ENCODE results near the gene ADGRG6.
"Not testable (repeated sequence)": the region's sequence is repeated elsewhere in the genome, so short reads cannot be mapped to it uniquely, and the experiment has no call there.

ADGRG6 gene

GRCh38 chr6:142413111-142413510, 111.3 kb downstream of the ADGRG6 start:
- Histone ChIP-seq H3K4me1 (ENCODE audit: control insufficient read depth in 1 of 2, insufficient read depth in 2 of 2, low read length in 2 of 2) (no peaks in the 10 kb centered on the region), H3K27me3 (ENCODE audit: low read depth, low read length) (no peaks in the 10 kb centered on the region), H3K36me3 (ENCODE audit: control insufficient read depth in 1 of 2, insufficient read depth in 2 of 2, low read length in 2 of 2) (peaks cover 0 to 10% of the 10 kb centered on the region in 2 donors), H3K27ac (ENCODE audit: low read length) (no peak overlapping the region), H3K4me3 (ENCODE audit: low read depth in 1 of 2, low read length in 2 of 2) (no peak overlapping the region), H3K9me3 (ENCODE audit: control insufficient read depth in 1 of 2, low read length in 2 of 2) (no peaks in the 10 kb centered on the region)

GRCh38 chr6:142414462-142415250, 112.8 kb downstream of the ADGRG6 start:
- no peak overlapping the region for H3K27ac ChIP-seq (ENCODE audit: low read length)
- H3K9me3 ChIP-seq (ENCODE audit: control insufficient read depth in 1 of 2, low read length in 2 of 2) = no peaks in the 10 kb centered on the region
- H3K4me3 ChIP-seq (ENCODE audit: low read depth in 1 of 2, low read length in 2 of 2) = no peak overlapping the region
- H3K27me3 ChIP-seq (ENCODE audit: low read depth, low read length) = no peaks in the 10 kb centered on the region
- H3K36me3 ChIP-seq (ENCODE audit: control insufficient read depth in 1 of 2, insufficient read depth in 2 of 2, low read length in 2 of 2) = peaks cover 0 to 6% of the 10 kb centered on the region in 2 donors
- no peaks in the 10 kb centered on the region for H3K4me1 ChIP-seq (ENCODE audit: control insufficient read depth in 1 of 2, insufficient read depth in 2 of 2, low read length in 2 of 2)

GRCh38 chr6:142416179-142416578, 114.4 kb downstream of the ADGRG6 start:
- Histone ChIP-seq H3K9me3 (ENCODE audit: control insufficient read depth in 1 of 2, low read length in 2 of 2) (no peaks in the 10 kb centered on the region), H3K27ac (ENCODE audit: low read length) (no peak overlapping the region), H3K4me1 (ENCODE audit: control insufficient read depth in 1 of 2, insufficient read depth in 2 of 2, low read length in 2 of 2) (no peaks in the 10 kb centered on the region), H3K27me3 (ENCODE audit: low read depth, low read length) (no peaks in the 10 kb centered on the region), H3K4me3 (ENCODE audit: low read depth in 1 of 2, low read length in 2 of 2) (no peak overlapping the region), H3K36me3 (ENCODE audit: control insufficient read depth in 1 of 2, insufficient read depth in 2 of 2, low read length in 2 of 2) (peaks cover 0 to 11% of the 10 kb centered on the region in 2 donors)

- Histone ChIP-seq H3K4me3 (ENCODE audit: low read depth in 1 of 2, low read length in 2 of 2) (no peak overlapping the region), H3K27ac (ENCODE audit: low read length) (no peak overlapping the region), H3K9me3 (ENCODE audit: control insufficient read depth in 1 of 2, low read length in 2 of 2) (no peaks in the 10 kb centered on the region), H3K36me3 (ENCODE audit: control insufficient read depth in 1 of 2, insufficient read depth in 2 of 2, low read length in 2 of 2) (peaks cover 0 to 11% of the 10 kb centered on the region in 2 donors), H3K27me3 (ENCODE audit: low read depth, low read length) (no peaks in the 10 kb centered on the region), H3K4me1 (ENCODE audit: control insufficient read depth in 1 of 2, insufficient read depth in 2 of 2, low read length in 2 of 2) (no peaks in the 10 kb centered on the region)
Measured at GRCh38 chr6:142416686-142417085, 114.9 kb downstream of the ADGRG6 start.

GRCh38 chr6:142417331-142417750, 115.5 kb downstream of the ADGRG6 start:
- Histone ChIP-seq H3K36me3 (ENCODE audit: control insufficient read depth in 1 of 2, insufficient read depth in 2 of 2, low read length in 2 of 2) (peaks cover 0 to 11% of the 10 kb centered on the region in 2 donors), H3K4me1 (ENCODE audit: control insufficient read depth in 1 of 2, insufficient read depth in 2 of 2, low read length in 2 of 2) (no peaks in the 10 kb centered on the region), H3K27ac (ENCODE audit: low read length) (no peak overlapping the region), H3K4me3 (ENCODE audit: low read depth in 1 of 2, low read length in 2 of 2) (no peak overlapping the region), H3K9me3 (ENCODE audit: control insufficient read depth in 1 of 2, low read length in 2 of 2) (no peaks in the 10 kb centered on the region), H3K27me3 (ENCODE audit: low read depth, low read length) (no peaks in the 10 kb centered on the region)

- Histone ChIP-seq H3K4me1 (ENCODE audit: control insufficient read depth in 1 of 2, insufficient read depth in 2 of 2, low read length in 2 of 2) (no peaks in the 10 kb centered on the region), H3K9me3 (ENCODE audit: control insufficient read depth in 1 of 2, low read length in 2 of 2) (no peaks in the 10 kb centered on the region), H3K36me3 (ENCODE audit: control insufficient read depth in 1 of 2, insufficient read depth in 2 of 2, low read length in 2 of 2) (peaks cover 0 to 11% of the 10 kb centered on the region in 2 donors), H3K27me3 (ENCODE audit: low read depth, low read length) (no peaks in the 10 kb centered on the region), H3K4me3 (ENCODE audit: low read depth in 1 of 2, low read length in 2 of 2) (no peak overlapping the region), H3K27ac (ENCODE audit: low read length) (no peak overlapping the region)
Measured at GRCh38 chr6:142419071-142419470, 117.3 kb downstream of the ADGRG6 start.

GRCh38 chr6:142420802-142421201, 119.0 kb downstream of the ADGRG6 start:
- no peaks in the 10 kb centered on the region for H3K27me3 ChIP-seq (ENCODE audit: low read depth, low read length)
- peaks cover 0 to 11% of the 10 kb centered on the region in 2 donors for H3K36me3 ChIP-seq (ENCODE audit: control insufficient read depth in 1 of 2, insufficient read depth in 2 of 2, low read length in 2 of 2)
- H3K27ac ChIP-seq (ENCODE audit: low read length) = no peak overlapping the region
- no peaks in the 10 kb centered on the region for H3K9me3 ChIP-seq (ENCODE audit: control insufficient read depth in 1 of 2, low read length in 2 of 2)
- H3K4me3 ChIP-seq (ENCODE audit: low read depth in 1 of 2, low read length in 2 of 2) = no peak overlapping the region
- H3K4me1 ChIP-seq (ENCODE audit: control insufficient read depth in 1 of 2, insufficient read depth in 2 of 2, low read length in 2 of 2) = no peaks in the 10 kb centered on the region

GRCh38 chr6:142421285-142422117, 119.7 kb downstream of the ADGRG6 start:
- H3K36me3 ChIP-seq (ENCODE audit: control insufficient read depth in 1 of 2, insufficient read depth in 2 of 2, low read length in 2 of 2) = peaks cover 0 to 11% of the 10 kb centered on the region in 2 donors
- H3K27me3 ChIP-seq (ENCODE audit: low read depth, low read length) = no peaks in the 10 kb centered on the region
- no peak overlapping the region for H3K4me3 ChIP-seq (ENCODE audit: low read depth in 1 of 2, low read length in 2 of 2)
- no peaks in the 10 kb centered on the region for H3K9me3 ChIP-seq (ENCODE audit: control insufficient read depth in 1 of 2, low read length in 2 of 2)
- H3K4me1 ChIP-seq (ENCODE audit: control insufficient read depth in 1 of 2, insufficient read depth in 2 of 2, low read length in 2 of 2) = no peaks in the 10 kb centered on the region
- no peak overlapping the region for H3K27ac ChIP-seq (ENCODE audit: low read length)

GRCh38 chr6:142426444-142427132, 124.8 kb downstream of the ADGRG6 start:
- H3K4me3 ChIP-seq (ENCODE audit: low read depth in 1 of 2, low read length in 2 of 2); H3K27ac ChIP-seq (ENCODE audit: low read length); H3K27me3 ChIP-seq (ENCODE audit: low read depth, low read length); H3K36me3 ChIP-seq (ENCODE audit: control insufficient read depth in 1 of 2, insufficient read depth in 2 of 2, low read length in 2 of 2); H3K4me1 ChIP-seq (ENCODE audit: control insufficient read depth in 1 of 2, insufficient read depth in 2 of 2, low read length in 2 of 2); H3K9me3 ChIP-seq (ENCODE audit: control insufficient read depth in 1 of 2, low read length in 2 of 2): not testable (repeated sequence)

GRCh38 chr6:142428468-142428867, 126.7 kb downstream of the ADGRG6 start:
- not testable (repeated sequence) for H3K27ac ChIP-seq (ENCODE audit: low read length); H3K4me1 ChIP-seq (ENCODE audit: control insufficient read depth in 1 of 2, insufficient read depth in 2 of 2, low read length in 2 of 2); H3K36me3 ChIP-seq (ENCODE audit: control insufficient read depth in 1 of 2, insufficient read depth in 2 of 2, low read length in 2 of 2); H3K27me3 ChIP-seq (ENCODE audit: low read depth, low read length); H3K4me3 ChIP-seq (ENCODE audit: low read depth in 1 of 2, low read length in 2 of 2); H3K9me3 ChIP-seq (ENCODE audit: control insufficient read depth in 1 of 2, low read length in 2 of 2)

- H3K4me1 ChIP-seq (ENCODE audit: control insufficient read depth in 1 of 2, insufficient read depth in 2 of 2, low read length in 2 of 2) = no peaks in the 10 kb centered on the region
- H3K27me3 ChIP-seq (ENCODE audit: low read depth, low read length) = no peaks in the 10 kb centered on the region
- H3K27ac ChIP-seq (ENCODE audit: low read length) = no peak overlapping the region
- peaks cover 0 to 6% of the 10 kb centered on the region in 2 donors for H3K36me3 ChIP-seq (ENCODE audit: control insufficient read depth in 1 of 2, insufficient read depth in 2 of 2, low read length in 2 of 2)
- H3K4me3 ChIP-seq (ENCODE audit: low read depth in 1 of 2, low read length in 2 of 2) = no peak overlapping the region
- no peaks in the 10 kb centered on the region for H3K9me3 ChIP-seq (ENCODE audit: control insufficient read depth in 1 of 2, low read length in 2 of 2)
Measured at GRCh38 chr6:142429195-142429594, 127.4 kb downstream of the ADGRG6 start.
